Stimulated activated CD8-positive, alpha-beta memory T cell treated with anti-CD3 and anti-CD28 coated beads, Interleukin-4, amount 100 ng/mL, for 4 hours (primary cell): ENCODE measurements around the gene RUNX3.

ENCODE experiments used
- DNase-seq, 2 donors: peaks; one replicate each; pipeline ENCODE4 v3.0.0-alpha.2; 2020; ENCODE audit warnings: low read depth in 2 of 2, low spot score in 1 of 2

The RUNX3 gene

GRCh38 chr1:24948079-24948827, 18.2 kb upstream of the RUNX3 start:
- DNase-seq: no peak

GRCh38 chr1:24946861-24947658, 17.0 kb upstream of the RUNX3 start:
- no peak for DNase-seq

DNA sequence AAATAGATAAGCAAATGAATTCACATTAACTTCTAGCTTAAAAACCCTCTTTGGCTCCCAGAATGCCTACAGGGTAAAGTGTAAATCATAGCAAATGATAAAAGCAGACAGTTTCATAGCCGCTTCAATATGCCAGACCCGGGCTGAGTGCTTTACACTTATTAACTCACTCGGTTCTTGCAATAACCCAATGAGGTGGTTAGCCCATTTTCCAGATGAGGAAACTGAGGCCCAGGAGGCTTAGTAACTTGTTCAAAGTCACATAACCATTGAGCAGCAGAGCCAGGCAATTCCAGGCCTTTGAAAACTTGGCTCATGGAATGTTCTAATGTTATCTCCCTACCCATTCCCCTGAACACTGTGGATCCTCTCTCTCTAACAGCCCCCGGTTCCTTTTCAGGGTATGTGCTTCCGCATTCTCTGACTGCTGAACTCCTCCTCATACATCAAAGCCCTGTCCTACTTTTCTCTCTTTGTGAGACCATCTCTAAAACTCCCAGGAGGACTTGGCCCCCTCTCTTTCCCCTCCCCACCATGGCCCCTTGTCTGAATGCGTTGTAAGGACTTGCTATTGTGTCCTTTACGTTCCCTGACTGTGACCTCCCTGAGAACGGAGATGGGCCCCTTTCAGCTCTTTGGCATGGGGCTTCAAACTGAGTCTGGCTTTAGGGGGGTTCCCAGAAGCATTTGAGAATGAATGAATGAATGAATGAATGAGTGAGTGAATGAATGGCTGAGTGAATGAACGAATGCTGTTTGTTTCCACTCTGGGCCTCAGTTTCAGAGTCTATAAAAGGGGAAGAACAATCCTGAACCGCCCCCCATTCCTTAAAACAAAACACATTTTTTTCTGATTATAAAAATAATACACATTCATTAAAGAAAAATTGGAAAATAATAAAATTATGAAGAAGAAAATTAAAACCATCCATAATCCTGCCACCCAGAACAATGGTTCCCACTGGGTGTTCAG, 15.6 kb upstream of the RUNX3 start:
- no peak for DNase-seq

- no peak for DNase-seq
Observed at GRCh38 chr1:24944318-24944717, 14.2 kb upstream of the RUNX3 start.

GRCh38 chr1:24942789-24943188, 12.7 kb upstream of the RUNX3 start:
- no peak for DNase-seq

DNA sequence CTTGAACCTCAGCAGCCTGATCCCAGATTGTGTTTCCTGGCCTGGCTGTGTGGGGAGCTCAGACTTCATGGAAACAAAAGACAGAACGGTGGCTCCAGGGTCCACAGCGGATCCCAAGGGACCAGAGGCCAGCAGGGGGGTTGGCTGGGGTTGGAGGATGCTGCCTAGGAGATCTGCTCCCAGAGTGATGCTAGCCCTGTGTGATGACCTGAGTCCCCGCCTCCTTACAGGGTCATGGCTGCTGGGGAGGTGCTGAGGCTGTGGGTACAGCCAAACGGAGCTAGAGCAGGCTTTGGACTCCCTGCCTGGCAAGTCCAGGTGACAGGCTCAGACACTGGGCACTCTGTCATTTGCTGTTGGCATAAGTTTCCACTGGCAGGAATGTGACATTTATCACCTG, 11.5 kb upstream of the RUNX3 start:
- no peak for DNase-seq

DNA sequence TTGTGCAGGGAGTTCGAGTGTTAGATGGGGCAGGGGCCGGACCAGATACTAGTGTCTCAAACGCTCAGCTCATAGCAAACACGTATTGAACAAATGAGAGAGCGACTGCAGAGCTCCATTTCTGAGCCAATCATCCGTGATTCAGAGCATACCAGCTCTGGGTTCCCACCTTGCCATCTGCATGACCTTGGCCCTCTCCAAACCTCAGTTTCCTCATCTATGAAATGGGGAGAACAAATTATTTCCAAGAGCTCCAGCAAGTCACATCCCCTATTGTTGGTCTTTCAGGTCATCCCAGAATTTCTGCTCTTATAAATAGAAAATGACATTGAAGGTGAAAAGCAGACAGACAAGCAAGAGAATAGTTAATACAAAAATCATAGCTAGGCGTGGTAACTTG, 10.2 kb upstream of the RUNX3 start:
- no peak for DNase-seq

DNA sequence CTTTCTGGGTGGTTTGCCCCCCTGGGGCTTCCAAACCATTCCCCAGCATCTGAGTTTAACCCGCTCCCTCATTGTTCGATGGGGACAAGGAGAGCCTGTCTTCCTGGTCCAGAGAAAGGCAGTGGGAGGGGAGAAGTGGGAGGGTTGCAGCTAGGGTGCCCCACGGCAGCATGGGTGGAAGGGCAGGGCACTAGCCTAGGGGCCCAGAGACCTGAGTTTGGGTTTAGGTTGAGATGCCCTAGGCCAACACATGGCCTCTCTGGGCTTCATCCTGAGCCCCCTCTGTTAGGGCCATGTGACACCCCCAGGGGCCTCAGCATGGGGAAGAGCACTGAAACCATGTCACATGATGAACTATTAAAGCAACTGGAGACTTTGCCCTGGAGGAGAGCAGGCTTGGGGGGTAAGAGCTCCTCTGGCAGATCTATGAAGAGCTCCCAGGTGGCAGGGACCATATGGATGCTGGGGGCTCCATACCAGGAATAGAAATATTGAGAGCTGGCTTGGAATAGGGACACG, 9.7 kb upstream of the RUNX3 start:
- no peak for DNase-seq

DNA sequence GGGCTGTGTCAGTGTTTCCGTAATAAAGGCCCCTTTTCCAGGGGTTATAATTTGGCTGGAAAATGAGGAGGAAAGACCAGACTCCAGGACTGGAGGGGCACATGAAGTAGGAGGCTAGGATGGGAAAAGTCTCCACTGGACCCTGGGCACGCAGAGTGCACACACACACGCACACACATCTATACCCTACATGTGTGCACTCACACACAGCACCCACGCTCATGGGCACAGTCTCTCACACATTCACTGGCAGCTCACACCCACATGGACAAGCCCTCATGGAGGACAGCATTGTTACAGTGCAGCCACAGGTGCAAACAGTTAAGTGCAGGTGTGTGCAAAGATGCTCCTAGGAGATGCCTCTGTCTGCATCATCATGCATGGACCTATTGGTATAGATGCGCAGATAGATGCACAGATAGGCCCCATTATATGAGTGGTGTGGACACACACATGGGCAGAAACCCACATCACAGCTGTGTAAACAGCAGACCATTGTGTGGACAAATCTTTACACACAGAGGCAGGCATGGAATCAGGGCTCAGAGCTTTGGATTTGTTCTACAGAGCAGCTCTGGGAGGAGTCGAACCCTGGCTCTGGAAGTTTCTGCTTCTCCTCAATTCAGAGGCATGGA, 9.1 kb upstream of the RUNX3 start:
- DNase-seq: no peak

DNA sequence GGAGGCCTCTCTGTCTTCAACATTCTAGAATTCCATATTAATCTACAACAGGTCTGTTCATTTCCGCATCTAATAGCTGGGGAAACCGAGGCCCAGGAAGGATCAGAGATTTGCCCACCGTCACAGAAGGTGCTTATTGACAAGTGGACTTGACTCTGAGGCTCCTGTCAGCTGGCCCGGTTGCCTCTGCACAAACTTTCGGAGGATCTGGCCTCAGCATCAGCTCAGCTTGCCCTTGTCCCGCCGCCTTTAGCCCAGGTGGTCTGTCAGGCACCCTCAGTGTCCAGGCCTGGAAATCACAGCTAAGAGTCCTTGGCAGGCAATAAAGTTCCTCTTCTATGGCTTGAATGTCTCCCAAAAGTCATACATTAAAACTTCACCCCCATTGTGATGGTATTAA, 8.2 kb upstream of the RUNX3 start:
- DNase-seq: no peak

DNA sequence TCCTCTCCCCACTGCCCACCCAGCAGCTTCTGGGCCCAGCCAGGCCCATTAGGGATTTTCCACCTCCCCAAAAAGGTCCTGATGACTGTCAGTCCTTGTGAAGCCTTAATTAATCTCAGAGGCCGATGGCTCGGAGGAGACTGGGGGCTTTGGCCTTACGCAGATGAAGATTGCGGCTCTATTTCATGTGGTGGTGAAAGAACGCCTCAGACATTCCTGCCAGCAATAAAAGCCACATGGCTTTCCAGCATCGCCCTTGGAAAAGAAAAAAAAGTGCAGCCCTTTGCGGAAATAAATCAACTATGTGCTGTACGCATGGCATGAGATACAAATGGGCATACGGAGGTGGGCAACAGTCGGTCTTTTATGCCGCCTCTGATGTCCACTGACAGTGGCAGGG, 6.6 kb upstream of the RUNX3 start:
- no peak for DNase-seq

DNA sequence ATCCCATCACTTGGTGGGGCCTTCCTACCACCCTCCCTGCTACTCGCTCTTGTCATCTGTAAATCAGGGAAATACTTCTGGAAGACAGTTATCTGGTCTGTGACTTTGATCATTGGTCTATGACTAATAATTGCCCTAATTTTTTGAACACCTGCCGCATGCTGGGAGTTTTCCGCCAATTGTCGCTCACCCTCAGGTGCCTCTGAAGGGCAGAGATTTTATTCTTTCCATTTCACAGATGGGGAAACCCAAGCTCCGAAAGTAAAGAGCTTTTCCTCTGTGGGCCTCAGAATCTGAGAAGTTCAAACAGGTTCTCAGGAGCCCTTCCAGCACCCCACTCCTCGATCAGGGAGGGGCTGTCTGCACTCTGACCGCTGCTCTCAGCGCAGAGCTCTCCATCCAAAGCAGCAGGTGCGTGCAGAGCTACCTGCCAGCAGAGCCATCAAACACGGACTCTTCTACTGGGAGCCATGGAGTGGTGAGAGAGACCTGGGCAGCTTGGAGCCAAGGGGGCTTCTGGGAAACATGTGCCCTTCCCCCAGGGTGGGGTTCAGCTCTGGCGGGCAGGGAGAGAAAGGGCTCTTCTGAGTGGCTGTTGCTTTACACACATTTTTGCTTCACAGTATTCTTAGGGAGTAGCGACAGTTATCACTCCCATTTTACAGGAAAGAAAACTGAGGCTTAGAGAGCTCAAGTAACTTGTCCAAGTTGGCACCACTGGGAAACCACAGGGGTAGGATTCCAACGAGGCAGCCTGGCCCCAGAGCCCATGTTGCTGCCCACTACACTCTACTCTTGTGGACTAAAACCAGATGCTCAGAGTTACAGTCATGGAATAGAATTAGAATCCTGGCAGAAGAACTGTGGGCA, 5.8 kb upstream of the RUNX3 start:
- DNase-seq: no peak

DNA sequence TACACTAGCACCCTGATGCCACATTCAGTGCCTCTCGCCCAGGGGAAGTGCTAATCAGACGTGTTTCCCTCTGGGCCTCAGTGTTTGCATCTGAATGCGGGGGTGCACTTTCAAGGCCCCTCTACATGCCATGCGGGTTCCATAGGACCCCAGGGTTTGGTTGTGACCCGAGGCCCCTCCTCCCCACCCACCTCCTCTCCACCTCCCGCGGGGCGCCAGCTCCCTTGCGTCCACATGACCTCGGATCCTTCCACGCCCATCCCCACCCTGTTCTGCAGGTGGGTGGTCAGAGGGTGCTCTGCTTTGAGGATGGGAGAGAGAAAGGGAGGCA, 5.1 kb upstream of the RUNX3 start:
- DNase-seq: no peak

- no peak for DNase-seq
Observed at GRCh38 chr1:24934310-24935195, 4.5 kb upstream of the RUNX3 start.

GRCh38 chr1:24933468-24933867, 3.4 kb upstream of the RUNX3 start:
- no peak for DNase-seq

- DNase-seq: no peak
Observed at GRCh38 chr1:24932725-24933294, 2.7 kb upstream of the RUNX3 start.

DNA sequence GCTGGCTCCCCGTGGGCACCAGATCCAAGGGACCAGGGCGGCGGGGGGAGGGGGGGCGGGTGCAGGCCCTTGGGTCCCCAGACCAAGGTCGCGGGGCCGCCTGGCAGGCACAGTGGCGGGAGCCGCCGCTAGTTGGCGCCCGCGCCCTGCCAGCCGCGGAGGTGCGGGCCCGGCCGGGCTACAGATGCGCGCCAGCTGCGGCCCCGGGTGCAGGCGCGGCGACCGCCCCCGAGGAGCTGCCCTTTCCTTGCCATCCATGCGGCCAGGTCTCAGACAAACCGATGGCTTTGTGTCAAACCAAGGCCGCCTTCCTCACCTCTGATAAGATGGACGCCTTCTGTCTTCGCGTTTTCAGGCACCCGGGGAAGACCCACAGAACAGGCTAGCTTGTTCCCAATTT, 2.2 kb upstream of the RUNX3 start:
- DNase-seq: no peak

DNA sequence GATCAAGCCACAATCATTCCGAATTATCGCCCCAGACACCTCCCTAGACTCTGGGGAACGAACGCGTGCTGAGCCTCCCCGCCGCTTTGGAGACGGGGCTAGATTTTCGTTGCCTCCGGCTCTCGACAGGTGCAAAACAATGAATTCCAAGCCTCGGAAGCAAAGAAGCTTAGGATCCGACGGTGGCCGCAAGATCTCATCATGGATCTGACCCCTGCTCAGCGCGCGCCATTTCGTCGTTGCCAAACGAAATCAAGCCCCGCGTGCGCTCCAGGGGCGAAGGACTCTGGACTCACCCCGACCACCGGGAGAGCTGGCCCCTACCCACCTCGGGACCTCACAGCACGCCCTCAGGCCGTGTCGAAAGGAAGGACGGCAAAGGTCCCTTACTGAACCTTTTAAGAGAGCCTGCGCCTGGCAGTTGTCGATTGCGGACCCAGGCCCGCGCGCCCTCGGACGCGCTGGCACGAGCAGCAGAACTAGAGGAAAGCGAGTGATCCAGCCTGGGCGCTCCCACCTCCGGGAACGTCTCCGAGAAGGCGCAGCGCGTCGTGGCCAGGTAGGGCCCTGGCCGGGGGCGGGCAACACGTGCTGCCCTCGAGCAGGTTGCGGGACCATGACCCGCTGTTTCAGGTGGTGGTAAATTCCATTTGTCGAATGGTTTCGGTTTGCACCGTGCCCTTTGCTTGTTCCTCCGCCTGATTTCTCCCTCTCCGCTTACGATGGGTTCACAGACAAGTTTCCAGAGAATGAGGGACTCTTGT, 1.6 kb upstream of the RUNX3 start:
- no peak for DNase-seq
